ENCODE data around the gene GBE1.
A peak's percentile ranks its signal among the peaks of the same experiment; 100 is the strongest.
"Not testable (repeated sequence)": the region's sequence is repeated elsewhere in the genome, so short reads cannot be mapped to it uniquely, and the experiment has no call there.

Gene GBE1

DNA sequence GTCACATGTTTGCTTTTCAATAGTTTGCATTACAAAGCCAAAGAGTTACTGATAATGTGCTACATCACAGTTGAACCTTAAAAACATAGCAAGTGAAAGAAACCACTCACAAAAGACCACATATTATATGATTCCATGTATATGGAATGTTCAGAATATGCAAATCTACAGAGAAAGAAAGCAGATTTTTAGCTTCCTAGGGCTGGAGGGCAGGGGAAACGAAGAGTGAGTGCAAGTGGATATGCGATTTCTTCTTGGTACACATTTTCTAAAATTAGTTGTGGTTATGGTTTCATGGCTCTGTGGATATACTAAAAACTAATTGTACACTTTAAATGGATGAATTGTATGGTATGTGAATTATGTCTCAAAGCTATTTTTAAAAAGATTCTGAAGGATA is 4.0 kb upstream of the GBE1 start:
- TF ChIP-seq, protein P1, sequence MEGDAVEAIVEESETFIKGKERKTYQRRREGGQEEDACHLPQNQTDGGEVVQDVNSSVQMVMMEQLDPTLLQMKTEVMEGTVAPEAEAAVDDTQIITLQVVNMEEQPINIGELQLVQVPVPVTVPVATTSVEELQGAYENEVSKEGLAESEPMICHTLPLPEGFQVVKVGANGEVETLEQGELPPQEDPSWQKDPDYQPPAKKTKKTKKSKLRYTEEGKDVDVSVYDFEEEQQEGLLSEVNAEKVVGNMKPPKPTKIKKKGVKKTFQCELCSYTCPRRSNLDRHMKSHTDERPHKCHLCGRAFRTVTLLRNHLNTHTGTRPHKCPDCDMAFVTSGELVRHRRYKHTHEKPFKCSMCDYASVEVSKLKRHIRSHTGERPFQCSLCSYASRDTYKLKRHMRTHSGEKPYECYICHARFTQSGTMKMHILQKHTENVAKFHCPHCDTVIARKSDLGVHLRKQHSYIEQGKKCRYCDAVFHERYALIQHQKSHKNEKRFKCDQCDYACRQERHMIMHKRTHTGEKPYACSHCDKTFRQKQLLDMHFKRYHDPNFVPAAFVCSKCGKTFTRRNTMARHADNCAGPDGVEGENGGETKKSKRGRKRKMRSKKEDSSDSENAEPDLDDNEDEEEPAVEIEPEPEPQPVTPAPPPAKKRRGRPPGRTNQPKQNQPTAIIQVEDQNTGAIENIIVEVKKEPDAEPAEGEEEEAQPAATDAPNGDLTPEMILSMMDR (IDR thresholded peaks at IDR 0.05), result no peak
- DNase-seq (ENCODE audit: low spot score), result no peak
- H3K4me3 ChIP-seq, result no peak overlapping the region
- no peak overlapping the region for H3K27ac ChIP-seq

DNA sequence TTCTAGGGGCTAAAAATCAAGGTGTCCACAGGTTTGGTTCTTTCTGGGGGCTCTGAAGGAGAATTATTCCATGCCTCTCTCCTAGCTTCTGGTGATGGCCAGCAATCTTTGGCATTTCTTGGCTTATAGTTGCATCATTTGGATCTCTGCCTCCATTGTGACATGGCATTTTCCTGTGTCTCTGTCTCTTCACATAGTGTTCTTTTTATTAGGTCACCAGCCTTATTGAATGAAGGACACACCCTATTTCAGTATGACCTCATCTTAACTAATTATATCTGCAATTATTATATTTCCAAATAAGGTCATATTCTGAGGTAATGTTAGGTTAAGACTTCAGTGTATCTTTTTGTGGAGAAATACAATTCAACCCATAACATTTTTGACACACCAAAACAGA is 3.2 kb upstream of the GBE1 start:
- TF ChIP-seq, protein P1 (IDR thresholded peaks at IDR 0.05), result no peak
- no peak for DNase-seq (ENCODE audit: low spot score)
- Histone ChIP-seq H3K27ac (no peak overlapping the region), H3K4me3 (no peak overlapping the region)

DNA sequence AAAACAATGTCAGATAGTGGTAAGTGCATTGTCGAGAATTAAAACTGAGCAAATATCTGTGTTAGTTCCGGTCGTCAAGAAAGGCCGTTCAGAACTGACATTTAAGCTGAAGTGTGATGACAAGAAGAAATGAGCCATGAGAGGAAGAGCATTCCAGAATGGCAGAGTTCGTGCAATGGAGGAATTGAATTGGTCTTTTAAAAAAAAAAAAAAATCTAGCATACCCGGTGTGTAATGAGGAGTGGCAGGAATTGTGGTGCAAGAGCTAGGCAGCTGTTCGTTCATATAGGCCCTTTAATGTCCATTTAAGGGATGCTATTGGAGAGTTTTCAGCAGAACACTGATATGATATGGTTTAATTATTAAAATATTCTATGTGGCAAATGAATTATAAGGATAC is 2.6 kb upstream of the GBE1 start:
- DNase-seq (ENCODE audit: low spot score), result no peak
- Histone ChIP-seq H3K4me3 (no peak overlapping the region), H3K27ac (no peak overlapping the region)
- TF ChIP-seq, protein P1 (IDR thresholded peaks at IDR 0.05), result no peak

DNA sequence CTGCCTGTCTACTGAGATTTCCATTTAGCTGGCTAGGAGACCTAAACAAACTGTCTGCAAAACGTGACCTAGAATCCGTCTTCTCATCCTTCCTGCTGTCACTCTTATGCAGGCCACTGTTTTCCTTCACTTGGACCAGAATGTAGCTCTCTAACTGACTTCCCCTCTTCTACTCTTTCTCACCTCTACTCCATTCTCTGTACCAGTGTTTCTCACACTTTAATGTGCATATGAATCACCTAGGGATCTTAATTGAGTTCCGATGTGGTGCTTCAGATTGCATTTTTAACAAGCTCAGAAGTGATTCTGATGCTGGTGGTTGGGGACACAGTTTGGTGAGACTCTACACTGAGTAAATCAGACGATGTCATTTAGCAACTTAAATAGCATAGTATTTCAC is 1.6 kb upstream of the GBE1 start:
- TF ChIP-seq, protein P1 (IDR thresholded peaks at IDR 0.05), result no peak
- Histone ChIP-seq H3K27ac (peak overlapping the region in 1 of 2 donors; percentile 97), H3K4me3 (no peak overlapping the region)
- DNase-seq (ENCODE audit: low spot score), result no peak

DNA sequence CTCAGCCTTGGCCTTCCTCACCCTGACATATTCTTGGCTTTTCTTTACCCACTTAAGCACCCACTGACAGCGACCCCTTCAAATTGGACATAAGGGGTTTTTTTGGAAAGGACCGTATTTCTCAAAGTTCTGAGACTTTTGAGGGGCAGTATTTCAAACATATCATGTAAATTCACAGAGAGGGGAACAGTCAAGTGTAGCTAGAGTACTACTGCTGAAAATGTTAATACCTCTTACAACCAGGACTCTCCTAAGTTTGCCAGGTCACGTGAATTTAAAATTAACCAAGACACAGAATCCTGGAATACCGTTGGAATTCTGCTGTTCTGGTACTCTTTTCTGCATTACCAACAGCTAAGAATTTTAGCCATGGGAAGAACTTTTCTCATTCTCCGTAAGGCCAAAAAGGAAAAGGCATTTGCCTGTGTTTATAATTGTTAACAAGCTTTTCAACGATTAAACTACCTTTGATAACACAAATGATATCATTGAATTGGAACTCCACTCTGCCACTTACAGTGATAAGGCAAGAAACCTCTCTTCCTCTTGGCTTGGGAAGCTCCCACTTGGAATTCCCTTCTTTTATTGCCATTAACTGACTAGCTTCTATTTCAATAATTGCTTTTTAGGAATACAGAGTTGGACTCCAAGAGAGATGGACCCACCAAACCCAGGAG is 597 bp upstream of the GBE1 start:
- TF ChIP-seq, protein P1 (IDR thresholded peaks at IDR 0.05), result no peak
- peak overlapping the region; percentile 95 to 97 for H3K27ac ChIP-seq
- no peak for DNase-seq (ENCODE audit: low spot score)
- H3K4me3 ChIP-seq, result peak overlapping the region; percentile 82

DNA sequence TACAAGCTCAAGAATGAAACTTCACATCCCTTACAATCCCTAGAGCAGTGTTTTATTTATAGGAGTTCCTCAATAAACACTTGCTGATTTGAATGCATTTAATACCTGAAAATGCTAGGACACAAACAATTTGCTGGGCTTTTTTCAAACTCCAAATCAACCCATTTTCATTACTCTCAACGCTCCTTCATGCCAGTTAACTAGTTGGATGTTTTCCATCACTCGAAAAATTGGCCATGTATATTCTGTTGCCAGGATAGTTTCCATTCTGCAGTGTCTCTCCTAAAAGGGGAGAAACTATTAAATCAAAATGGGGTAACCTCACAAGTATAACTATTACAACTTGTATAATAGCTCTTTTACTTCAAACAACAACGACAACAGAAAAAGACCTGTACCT is 1.2 kb downstream of the GBE1 start:
- Histone ChIP-seq H3K4me3 (peak overlapping the region; percentile 82), H3K27ac (peak overlapping the region; percentile 95 to 97)
- TF ChIP-seq, protein P1 (IDR thresholded peaks at IDR 0.05), result no peak
- no peak for DNase-seq (ENCODE audit: low spot score)

DNA sequence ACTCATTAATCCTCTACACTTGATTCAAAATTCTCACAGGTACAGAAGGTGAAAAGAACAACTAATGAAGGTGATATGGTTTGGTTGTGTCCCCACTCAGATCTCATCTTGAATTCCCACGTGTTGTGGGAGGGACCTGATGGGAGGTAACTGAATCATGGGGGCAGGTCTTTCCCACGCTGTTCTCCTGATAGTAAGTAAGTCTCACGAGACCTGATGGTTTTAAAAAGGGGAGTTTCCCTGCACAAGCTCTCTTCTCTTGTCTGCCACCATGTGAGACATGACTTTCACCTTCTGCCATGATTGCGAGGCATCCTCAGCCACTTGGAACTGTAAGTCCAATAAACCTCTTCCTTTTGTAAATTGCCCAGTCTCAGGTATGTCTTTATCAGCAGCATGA is 2.7 kb downstream of the GBE1 start:
- H3K27ac ChIP-seq, result peak overlapping the region; percentile 95 to 97
- DNase-seq (ENCODE audit: low spot score), result not testable (repeated sequence)
- H3K4me3 ChIP-seq, result peak overlapping the region; percentile 82
